ENCODE results near the gene GEMIN2.

- TF ChIP-seq CTCF (tag by site-specific recombination; IDR thresholded peaks at IDR 0.05), result no peak
- TF ChIP-seq ZEB2 (tag by site-specific recombination; IDR thresholded peaks at IDR 0.05), result no peak
- TF ChIP-seq SETDB1 (IDR thresholded peaks at IDR 0.05; ENCODE audit: insufficient read length, low read length), result no peak
- TF ChIP-seq ZNF112 (tag by site-specific recombination; IDR thresholded peaks at IDR 0.05), result no peak
Measured at GRCh38 chr14:39173198-39173597, 59.1 kb downstream of the GEMIN2 start.

Data from HEK293 (cell line).